ENCODE results near the gene ZNF174. TPM values are rescaled to one million over a fixed set of nuclear protein-coding genes. Genes with fewer than 3 reads are reported as not detected.

The ZNF174 gene
- total RNA-seq, result 1 to 10 TPM; 6.7 to 6.9 TPM

- no peak for TF ChIP-seq CTCF (IDR thresholded peaks at IDR 0.05)
- ATAC-seq (peak; percentile 99), DNase-seq (peak; percentile 99)
- intact Hi-C loops (cut with micrococcal nuclease), result no loop called here
- Mint-ChIP-seq H3K4me3 (peak within 1 kb of the TSS; percentile 82), H3K27me3 (no peaks in the 10 kb centered on the region), H3K4me1 (ENCODE audit: low read depth) (peaks cover 44% of the 10 kb centered on the region), H3K27ac (peak within 1 kb of the TSS; percentile 82), H3K36me3 (ENCODE audit: low read depth) (peaks cover 60% of the 10 kb centered on the region), H3K9me3 (peaks cover 31% of the 10 kb centered on the region)
- CTCF ChIA-PET, result interaction anchor here (0.7 to 2.7 kb wide), 12 partner anchors 10 to 1147 kb away, joined by 3 to 8 read pairs (median 3); partner anchors contain the start of genes NAA60 and ZNF597
- POLR2A ChIA-PET, result interaction anchor here (1.1 to 2.8 kb wide), 8 partner anchors 8 to 95 kb away, joined by 3 to 14 read pairs (median 3); partner anchors contain the start of genes NAA60, TIGD7, ZNF597 and ZNF75A
These were observed at the start of gene ZNF174, which contains the start of gene ZSCAN32 for GRCh38 chr16:3400779-3401688. TSS of gene ZNF174 (plus strand) at chr16:3401215. CDS start at chr16:3402005, 790 bp downstream. TSS of gene ZSCAN32 (minus strand) at chr16:3401004. CDS start at chr16:3397557, 3,447 bp downstream.

GRCh38 chr16:3355589-3355988 lies 45.4 kb upstream of the ZNF174 start, which contains the start of gene OR2C1:
TSS of gene OR2C1 (plus strand) at chr16:3355889. CDS start at chr16:3355941, 52 bp downstream.
- no peak for TF ChIP-seq CTCF (IDR thresholded peaks at IDR 0.05)
- no peak within 1 kb of the TSS for H3K27ac Mint-ChIP-seq
- H3K36me3 Mint-ChIP-seq (ENCODE audit: low read depth), result peaks cover 5% of the 10 kb centered on the region
- H3K27me3 Mint-ChIP-seq, result peaks cover 8% of the 10 kb centered on the region
- H3K9me3 Mint-ChIP-seq, result peaks cover 8% of the 10 kb centered on the region
- DNase-seq (no peak), ATAC-seq (no peak)
- H3K4me1 Mint-ChIP-seq (ENCODE audit: low read depth), result no peaks in the 10 kb centered on the region
- no peak within 1 kb of the TSS for H3K4me3 Mint-ChIP-seq
- POLR2A ChIA-PET, result no interaction called here
- intact Hi-C loops (cut with micrococcal nuclease), result no loop called here
- CTCF ChIA-PET, result interaction anchor here (1.4 kb wide), 1 partner anchor 40 kb away, joined by 4 read pairs; no protein-coding TSS in a partner anchor

GRCh38 chr16:3356118-3356517 lies 44.9 kb upstream of the ZNF174 start:
- H3K27me3 Mint-ChIP-seq, result peaks cover 12% of the 10 kb centered on the region
- H3K4me3 Mint-ChIP-seq, result no peak overlapping the region
- CTCF ChIA-PET, result no interaction called here
- POLR2A ChIA-PET, result no interaction called here
- H3K36me3 Mint-ChIP-seq (ENCODE audit: low read depth), result peaks cover 5% of the 10 kb centered on the region
- DNase-seq (no peak), ATAC-seq (no peak)
- no peaks in the 10 kb centered on the region for H3K4me1 Mint-ChIP-seq (ENCODE audit: low read depth)
- peaks cover 8% of the 10 kb centered on the region for H3K9me3 Mint-ChIP-seq
- H3K27ac Mint-ChIP-seq, result no peak overlapping the region
- TF ChIP-seq CTCF (IDR thresholded peaks at IDR 0.05), result no peak
- intact Hi-C loops (cut with micrococcal nuclease), result no loop called here

GRCh38 chr16:3358871-3359270 lies 42.1 kb upstream of the ZNF174 start:
- Mint-ChIP-seq H3K27me3 (peaks cover 16% of the 10 kb centered on the region), H3K36me3 (ENCODE audit: low read depth) (peaks cover 5% of the 10 kb centered on the region), H3K4me3 (no peak overlapping the region), H3K4me1 (ENCODE audit: low read depth) (no peaks in the 10 kb centered on the region), H3K9me3 (peaks cover 12% of the 10 kb centered on the region), H3K27ac (no peak overlapping the region)
- ATAC-seq (no peak), DNase-seq (no peak)
- POLR2A ChIA-PET, result no interaction called here
- CTCF ChIA-PET, result no interaction called here
- TF ChIP-seq CTCF (IDR thresholded peaks at IDR 0.05), result no peak
- intact Hi-C loops (cut with micrococcal nuclease), result no loop called here

- H3K27me3 Mint-ChIP-seq, result peaks cover 11% of the 10 kb centered on the region
- DNase-seq, result no peak
- intact Hi-C loops (cut with micrococcal nuclease), result no loop called here
- POLR2A ChIA-PET, result interaction anchor here (0.7 kb wide), 1 partner anchor 44 kb away, joined by 3 read pairs; no protein-coding TSS in a partner anchor
- H3K4me3 Mint-ChIP-seq, result no peak overlapping the region
- H3K36me3 Mint-ChIP-seq (ENCODE audit: low read depth), result peaks cover 4% of the 10 kb centered on the region
- ATAC-seq, result no peak
- peaks cover 14% of the 10 kb centered on the region for H3K9me3 Mint-ChIP-seq
- TF ChIP-seq CTCF (IDR thresholded peaks at IDR 0.05), result no peak
- H3K27ac Mint-ChIP-seq, result no peak overlapping the region
- CTCF ChIA-PET, result no interaction called here
- H3K4me1 Mint-ChIP-seq (ENCODE audit: low read depth), result peaks cover 13% of the 10 kb centered on the region
These were observed 38.1 kb upstream of the ZNF174 start for GRCh38 chr16:3362931-3363330.
